Breast epithelium (tissue), 4 donors: ENCODE results near the gene MARCHF3. TPM values are rescaled to one million over a fixed set of nuclear protein-coding genes. Genes with fewer than 3 reads are reported as not detected.

Experiments used
- DNase-seq, 2 donors: peaks; one replicate each; pipeline ENCODE4 v3.0.0-alpha.2; 2019; ENCODE audit warnings: low spot score in 2 of 2
- H3K27ac ChIP-seq, 2 donors: fragments of 200-600 bp; sonication (generic) in 1 of 2; one replicate each; pipeline ENCODE4 v1.5.1; 2016 to 2019; ENCODE audit warnings: mild to moderate bottlenecking in 1 of 2
- H3K27me3 ChIP-seq, 2 donors: fragments of 200-600 bp; sonication (generic) in 1 of 2; one replicate each; pipeline versions ENCODE4 v1.5.1 to v1.6.0; 2017 to 2019; ENCODE audit warnings: control low read depth in 1 of 2, mild to moderate bottlenecking in 1 of 2
- H3K36me3 ChIP-seq: fragments of 200-600 bp; one replicate; pipeline ENCODE4 v1.5.1; 2019
- H3K4me1 ChIP-seq, 2 donors: fragments of 200-600 bp; sonication (generic); one replicate each; pipeline ENCODE4 v1.5.1; 2016 to 2019; ENCODE audit warnings: control low read depth in 1 of 2
- H3K4me3 ChIP-seq, 3 donors: fragments of 200-600 bp; sonication (generic); 1 replicate in 2 of 3; 2 replicates in 1 of 3; pipeline ENCODE4 v1.5.1; 2016 to 2019; ENCODE audit warnings: mild to moderate bottlenecking in 3 of 3, moderate library complexity in 2 of 3
- H3K9me3 ChIP-seq, 2 donors: fragments of 200-600 bp; sonication (generic) in 1 of 2; one replicate each; pipeline ENCODE4 v1.5.1; 2016 to 2019; ENCODE audit warnings: control low read depth in 1 of 2
- CTCF ChIP-seq, 3 donors: fragments of 450-650 bp; IDR thresholded peaks; one replicate each; pipeline ENCODE4 v1.5.1; 2016 to 2017; ENCODE audit warnings: antibody characterized with exemption in 3 of 3, mild to moderate bottlenecking in 3 of 3, moderate library complexity in 3 of 3
- POLR2A ChIP-seq: fragments of 450-650 bp; IDR thresholded peaks from one replicate; pipeline ENCODE4 v1.6.1; 2016; ENCODE audit warnings: antibody characterized with exemption, mild to moderate bottlenecking, moderate library complexity
- POLR2AphosphoS5 ChIP-seq, 3 donors: sonication (generic); formaldehyde crosslinking; IDR thresholded peaks; one replicate each; pipeline ENCODE4 v1.6.1; 2017; ENCODE audit warnings: antibody characterized with exemption in 3 of 3
- intact Hi-C: fragments of 100-400 bp; cut with DNase I; formaldehyde crosslinking; loops from one replicate; pipeline ENCODE4 v1.15.1; 2023; ENCODE audit warnings: low total_unique reads
- total RNA-seq, 3 donors: library from RNA; depleted of rRNA; stranded (reverse); fragments of >200 nt; gene quantifications; one replicate each; pipeline ENCODE4 v1.1.0, GENCODE V29; 2016

MARCHF3 gene
- total RNA-seq, 3 donors from 2014 or later = 7.5 to 16.1 (median 11.6) TPM

GRCh38 chr5:126928041-126928440 is 102.3 kb downstream of the MARCHF3 start:
- no peaks in the 10 kb centered on the region for H3K36me3 ChIP-seq
- intact Hi-C loops = no loop called here
- no peak for DNase-seq

GRCh38 chr5:126927429-126927828 is 102.9 kb downstream of the MARCHF3 start:
- no peak for DNase-seq
- no peak overlapping the region for H3K4me3 ChIP-seq
- no peak overlapping the region for H3K27ac ChIP-seq
- intact Hi-C loops = no loop called here
- H3K4me1 ChIP-seq = no peaks in the 10 kb centered on the region
- TF ChIP-seq POLR2A = no peak
- H3K9me3 ChIP-seq = no peaks in the 10 kb centered on the region
- no peaks in the 10 kb centered on the region for H3K36me3 ChIP-seq
- H3K27me3 ChIP-seq = no peaks in the 10 kb centered on the region

More at GRCh38 chr5:126928041-126928440, 102.3 kb downstream of the MARCHF3 start:
- TF ChIP-seq CTCF (IDR thresholded peaks at IDR 0.05) = no peak
- no peak for TF ChIP-seq POLR2A
- TF ChIP-seq POLR2AphosphoS5 (IDR thresholded peaks at IDR 0.05) = no peak
- Histone ChIP-seq H3K27ac (no peak overlapping the region), H3K4me3 (no peak overlapping the region), H3K9me3 (no peaks in the 10 kb centered on the region), H3K4me1 (no peaks in the 10 kb centered on the region), H3K27me3 (no peaks in the 10 kb centered on the region)

- no peaks in the 10 kb centered on the region for H3K4me1 ChIP-seq
- intact Hi-C loops = no loop called here
- H3K9me3 ChIP-seq = no peaks in the 10 kb centered on the region
- TF ChIP-seq CTCF (IDR thresholded peaks at IDR 0.05) (no peak), POLR2AphosphoS5 (IDR thresholded peaks at IDR 0.05) (no peak), POLR2A (no peak)
- no peak for DNase-seq
- H3K27me3 ChIP-seq = no peaks in the 10 kb centered on the region
- H3K27ac ChIP-seq = no peak overlapping the region
- H3K4me3 ChIP-seq = no peak overlapping the region
- H3K36me3 ChIP-seq = no peaks in the 10 kb centered on the region
Observed at GRCh38 chr5:126926187-126926586, 104.2 kb downstream of the MARCHF3 start.

GRCh38 chr5:126925482-126925881 is 104.9 kb downstream of the MARCHF3 start:
- no peak for DNase-seq
- Histone ChIP-seq H3K27ac (no peak overlapping the region), H3K27me3 (no peaks in the 10 kb centered on the region), H3K36me3 (no peaks in the 10 kb centered on the region), H3K4me1 (no peaks in the 10 kb centered on the region), H3K4me3 (no peak overlapping the region), H3K9me3 (no peaks in the 10 kb centered on the region)
- intact Hi-C loops = no loop called here
- TF ChIP-seq POLR2AphosphoS5 (IDR thresholded peaks at IDR 0.05) = no peak
- TF ChIP-seq CTCF (IDR thresholded peaks at IDR 0.05) = no peak
- TF ChIP-seq POLR2A = no peak

- Histone ChIP-seq H3K9me3 (no peaks in the 10 kb centered on the region), H3K36me3 (no peaks in the 10 kb centered on the region), H3K27me3 (no peaks in the 10 kb centered on the region), H3K4me3 (no peak overlapping the region), H3K4me1 (no peaks in the 10 kb centered on the region), H3K27ac (no peak overlapping the region)
- no peak for DNase-seq
- TF ChIP-seq POLR2AphosphoS5 (IDR thresholded peaks at IDR 0.05) = no peak
- TF ChIP-seq CTCF (IDR thresholded peaks at IDR 0.05) = no peak
- no peak for TF ChIP-seq POLR2A
- intact Hi-C loops = no loop called here
Observed at GRCh38 chr5:126924331-126925033, 105.9 kb downstream of the MARCHF3 start.
